Calu3 (cell line): Measurements from ENCODE around the gene SSTR3. TPM values are rescaled to one million over a fixed set of nuclear protein-coding genes. Genes with fewer than 3 reads are reported as not detected.

Experiments used
- BruUV-seq: library from RNA; stranded (reverse); fragments of 400-500 nt; replicated peaks from 2 replicates; lab custom pipeline; 2021; lab: Mats Ljungman, UMichigan
- CTCF ChIA-PET: fragments of 300-600 bp; sonication (Branson Sonifier 250); formaldehyde crosslinking; loops from one replicate; lab custom pipeline; 2022; ENCODE audit warnings: antibody characterized with exemption; lab: Charles Lee
- DNase-seq: peaks from one replicate; pipeline ENCODE4 v3.0.0; 2022
- H3K27ac Mint-ChIP-seq: one replicate; pipeline ENCODE4 v1.8.0; 2022; ENCODE audit warnings: mixed read lengths; ENCODE audit not compliant: unreplicated experiment
- H3K27me3 Mint-ChIP-seq: one replicate; pipeline ENCODE4 v1.8.0; 2022; ENCODE audit warnings: mixed read lengths; ENCODE audit not compliant: unreplicated experiment
- H3K36me3 Mint-ChIP-seq: one replicate; pipeline ENCODE4 v1.8.0; 2022; ENCODE audit warnings: mild to moderate bottlenecking, moderate library complexity, mixed read lengths; ENCODE audit not compliant: insufficient read depth, unreplicated experiment
- H3K4me1 Mint-ChIP-seq: one replicate; pipeline ENCODE4 v1.8.0; 2022; ENCODE audit warnings: mild to moderate bottlenecking, low read depth, mixed read lengths; ENCODE audit not compliant: unreplicated experiment
- H3K4me3 Mint-ChIP-seq: one replicate; pipeline ENCODE4 v1.8.0; 2022; ENCODE audit warnings: mild to moderate bottlenecking, low read depth, moderate library complexity, mixed read lengths; ENCODE audit not compliant: unreplicated experiment
- H3K9me3 Mint-ChIP-seq: one replicate; pipeline ENCODE4 v1.8.0; 2022; ENCODE audit warnings: low read depth, mixed read lengths; ENCODE audit not compliant: unreplicated experiment
- intact Hi-C: fragments of 100-400 bp; cut with micrococcal nuclease; formaldehyde crosslinking; loops from one replicate; pipeline ENCODE4 v1.10.0; 2022; ENCODE audit not compliant: unreplicated experiment
- total RNA-seq: library from RNA; stranded (reverse); gene quantifications from 2 replicates; pipeline ENCODE4 v1.2.3, GENCODE V29; 2022
- TF ChIP-seq, protein P1 (sequence below): fragments of 200-600 bp; IDR thresholded peaks from one replicate; pipeline ENCODE4 v1.8.0; 2022; ENCODE audit warnings: antibody characterized with exemption; ENCODE audit not compliant: unreplicated experiment

SSTR3 gene
- total RNA-seq, 1 experiment from 2014 or later = not detected

DNA sequence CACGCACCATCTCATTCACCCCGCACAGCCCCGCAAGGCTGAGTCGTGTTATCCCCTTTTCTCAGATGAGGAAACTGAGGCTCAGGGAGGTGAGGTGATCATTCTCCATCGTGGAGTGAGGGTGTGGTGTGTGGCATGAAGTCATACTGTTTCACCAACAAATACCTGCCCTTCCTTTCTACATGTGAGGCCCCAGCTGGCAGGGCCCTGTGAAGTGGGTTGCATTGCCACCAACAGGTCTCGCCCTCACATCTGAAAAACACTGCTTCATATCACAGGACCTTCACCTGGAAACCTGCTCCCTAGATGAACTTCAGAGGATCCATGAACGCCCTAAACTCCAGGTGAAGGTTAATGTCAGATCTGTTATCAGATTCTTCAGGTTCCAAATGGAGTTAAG lies 4.3 kb downstream of the SSTR3 start:
- Mint-ChIP-seq H3K4me1 (no peaks in the 10 kb centered on the region), H3K36me3 (no peaks in the 10 kb centered on the region), H3K27me3 (peaks cover 43% of the 10 kb centered on the region), H3K4me3 (no peak overlapping the region), H3K27ac (no peak overlapping the region), H3K9me3 (no peaks in the 10 kb centered on the region)
- TF ChIP-seq, protein P1, sequence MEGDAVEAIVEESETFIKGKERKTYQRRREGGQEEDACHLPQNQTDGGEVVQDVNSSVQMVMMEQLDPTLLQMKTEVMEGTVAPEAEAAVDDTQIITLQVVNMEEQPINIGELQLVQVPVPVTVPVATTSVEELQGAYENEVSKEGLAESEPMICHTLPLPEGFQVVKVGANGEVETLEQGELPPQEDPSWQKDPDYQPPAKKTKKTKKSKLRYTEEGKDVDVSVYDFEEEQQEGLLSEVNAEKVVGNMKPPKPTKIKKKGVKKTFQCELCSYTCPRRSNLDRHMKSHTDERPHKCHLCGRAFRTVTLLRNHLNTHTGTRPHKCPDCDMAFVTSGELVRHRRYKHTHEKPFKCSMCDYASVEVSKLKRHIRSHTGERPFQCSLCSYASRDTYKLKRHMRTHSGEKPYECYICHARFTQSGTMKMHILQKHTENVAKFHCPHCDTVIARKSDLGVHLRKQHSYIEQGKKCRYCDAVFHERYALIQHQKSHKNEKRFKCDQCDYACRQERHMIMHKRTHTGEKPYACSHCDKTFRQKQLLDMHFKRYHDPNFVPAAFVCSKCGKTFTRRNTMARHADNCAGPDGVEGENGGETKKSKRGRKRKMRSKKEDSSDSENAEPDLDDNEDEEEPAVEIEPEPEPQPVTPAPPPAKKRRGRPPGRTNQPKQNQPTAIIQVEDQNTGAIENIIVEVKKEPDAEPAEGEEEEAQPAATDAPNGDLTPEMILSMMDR = no peak
- intact Hi-C loops = no loop called here
- no TSS peak for BruUV-seq
- DNase-seq = no peak
- CTCF ChIA-PET = interaction anchor here (0.7 kb wide), 1 partner anchor 8 kb away, joined by 3 read pairs; no protein-coding TSS in a partner anchor

DNA sequence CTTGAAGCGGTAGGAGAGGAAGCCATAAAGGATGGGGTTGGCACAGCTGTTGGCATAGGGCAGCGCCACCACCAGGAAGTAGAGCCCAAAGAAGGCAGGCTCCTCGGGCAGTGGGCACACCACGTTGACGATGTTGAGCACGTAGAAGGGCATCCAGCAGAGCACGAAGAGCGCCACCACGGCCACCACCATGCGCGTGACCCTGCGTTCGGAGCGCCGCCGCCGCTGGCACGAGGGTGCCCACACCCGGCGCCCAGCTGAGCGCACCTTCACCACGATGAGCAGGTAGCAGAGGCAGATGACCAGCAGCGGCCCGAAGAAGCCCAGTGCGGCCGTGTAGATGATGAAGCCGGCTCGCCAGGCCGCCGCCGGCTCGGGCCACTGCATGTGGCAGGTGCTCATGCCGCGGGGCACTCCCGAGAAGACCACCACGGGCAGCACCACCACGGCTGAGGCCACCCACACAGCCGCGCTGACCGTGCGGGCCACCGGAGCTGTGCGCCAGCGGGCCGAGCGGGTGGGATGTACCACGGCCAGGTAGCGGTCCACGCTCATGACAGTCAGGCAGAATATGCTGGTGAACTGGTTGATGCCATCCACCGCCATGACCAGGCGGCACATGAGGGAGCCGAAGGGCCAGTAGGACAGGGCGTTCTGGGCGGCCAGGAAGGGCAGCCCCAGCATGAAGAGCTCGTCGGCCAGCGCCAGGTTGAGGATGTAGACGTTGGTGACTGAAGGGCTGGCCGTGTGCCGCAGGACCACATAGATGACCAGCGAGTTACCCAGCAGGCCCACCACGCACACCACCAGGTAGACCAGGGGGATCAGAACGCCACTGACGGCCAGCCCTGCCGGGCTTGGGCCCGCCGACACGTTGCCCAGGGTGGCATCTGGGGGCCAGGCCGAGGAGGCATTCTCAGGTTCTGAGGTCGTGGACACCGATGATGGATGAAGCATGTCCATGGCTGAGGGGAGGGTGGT lies 5.1 kb downstream of the SSTR3 start:
- no peaks in the 10 kb centered on the region for H3K4me1 Mint-ChIP-seq
- TF ChIP-seq, protein P1 = no peak
- no peaks in the 10 kb centered on the region for H3K9me3 Mint-ChIP-seq
- no peak overlapping the region for H3K4me3 Mint-ChIP-seq
- peaks cover 34% of the 10 kb centered on the region for H3K27me3 Mint-ChIP-seq
- H3K27ac Mint-ChIP-seq = no peak overlapping the region
- BruUV-seq = no TSS peak
- CTCF ChIA-PET = no interaction called here
- DNase-seq = no peak
- H3K36me3 Mint-ChIP-seq = no peaks in the 10 kb centered on the region
- intact Hi-C loops = no loop called here

DNA sequence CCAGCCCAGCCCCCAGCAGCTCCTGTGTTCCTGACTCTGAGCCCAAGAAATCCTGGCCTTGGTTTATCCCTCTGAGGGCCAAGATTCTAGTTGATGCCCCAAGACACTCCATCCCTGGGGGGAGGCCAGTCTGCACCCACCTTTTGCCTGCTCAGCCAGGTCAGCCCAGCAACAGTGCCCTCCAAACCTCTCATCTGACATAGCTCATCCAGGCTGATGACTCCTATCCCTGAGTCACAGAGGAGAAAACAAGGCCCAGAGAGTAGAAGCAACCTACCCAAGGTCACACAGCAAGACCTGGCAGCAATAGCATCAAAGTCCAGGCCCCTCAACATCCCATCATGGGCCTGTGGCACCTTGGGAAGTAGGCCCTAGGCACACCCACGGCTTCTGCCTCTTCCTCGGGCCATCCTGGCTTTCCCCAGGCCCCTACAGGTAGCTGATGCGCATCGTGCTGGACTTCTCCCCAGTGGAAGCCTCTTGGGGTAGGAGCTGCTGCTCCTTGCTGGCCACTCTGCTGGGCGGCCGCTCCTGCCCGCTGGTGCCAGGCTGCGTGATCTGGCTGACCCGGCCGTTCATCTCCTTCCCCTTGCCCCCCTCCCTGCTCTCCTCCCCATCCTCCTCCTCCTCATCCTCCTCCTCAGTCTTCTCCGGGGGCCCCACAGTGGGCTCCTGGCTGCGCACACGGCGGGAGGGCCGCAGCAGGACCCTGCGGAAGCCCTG lies 6.0 kb downstream of the SSTR3 start:
- no peak for DNase-seq
- TF ChIP-seq, protein P1 = no peak
- Mint-ChIP-seq H3K9me3 (no peaks in the 10 kb centered on the region), H3K4me3 (no peak overlapping the region), H3K27me3 (peaks cover 26% of the 10 kb centered on the region), H3K4me1 (no peaks in the 10 kb centered on the region), H3K36me3 (no peaks in the 10 kb centered on the region), H3K27ac (no peak overlapping the region)
- BruUV-seq = no TSS peak
- CTCF ChIA-PET = no interaction called here
- intact Hi-C loops = no loop called here

DNA sequence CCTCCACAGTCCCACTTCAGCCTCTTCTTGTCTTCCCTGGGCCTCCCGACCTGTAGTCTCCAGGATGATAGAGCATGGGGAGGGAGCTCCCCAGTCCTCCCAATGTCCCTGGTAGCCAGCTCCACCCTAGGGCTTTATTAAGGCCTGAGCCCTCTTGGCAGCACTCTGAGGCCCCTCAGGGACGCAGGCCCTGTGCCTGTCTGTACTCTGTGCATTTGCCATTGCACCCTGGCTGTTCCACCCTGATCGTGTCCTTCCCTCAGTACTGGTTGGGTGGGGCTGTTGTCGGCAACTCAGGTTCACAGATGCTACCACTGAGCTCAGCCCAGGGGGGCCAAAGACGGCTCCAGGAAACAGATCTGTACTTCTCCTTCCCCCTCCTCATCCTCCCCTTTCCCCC lies 7.2 kb downstream of the SSTR3 start:
- Mint-ChIP-seq H3K27me3 (peaks cover 14% of the 10 kb centered on the region), H3K36me3 (no peaks in the 10 kb centered on the region), H3K4me3 (no peak overlapping the region), H3K9me3 (no peaks in the 10 kb centered on the region), H3K27ac (no peak overlapping the region), H3K4me1 (no peaks in the 10 kb centered on the region)
- TF ChIP-seq, protein P1 = no peak
- BruUV-seq = no TSS peak
- CTCF ChIA-PET = interaction anchor here (0.6 to 1.2 kb wide), 2 partner anchors 38 to 55 kb away, joined by 3 to 5 read pairs; no protein-coding TSS in a partner anchor
- DNase-seq = no peak
- intact Hi-C loops = no loop called here
